ENCODE data around the gene TMEM212. TPM values are rescaled to one million over a fixed set of nuclear protein-coding genes. Genes with fewer than 3 reads are reported as not detected.

TMEM212 gene
- total RNA-seq, 4 donors from 2014 or later: not detected

GRCh38 chr3:171883893-171884279, 40.7 kb downstream of the TMEM212 start:
- H3K4me3 ChIP-seq: no peak overlapping the region
- WGBS: 74% methylated on average over 6 of the region's 6 CpGs
- DNase-seq (ENCODE audit: extremely low spot score): no peak
- no peaks in the 10 kb centered on the region for H3K27me3 ChIP-seq
- no peak for TF ChIP-seq EP300 (IDR thresholded peaks at IDR 0.05)
- no peak for TF ChIP-seq POLR2AphosphoS5 (IDR thresholded peaks at IDR 0.05)
- no peak for TF ChIP-seq CTCF (IDR thresholded peaks at IDR 0.05)
- TF ChIP-seq POLR2A (IDR thresholded peaks at IDR 0.05; ENCODE audit: low read depth): no peak
- peaks cover 0 to 9% (median 7%) of the 10 kb centered on the region in 4 donors for H3K4me1 ChIP-seq
- H3K36me3 ChIP-seq: no peaks in the 10 kb centered on the region
- H3K27ac ChIP-seq (replicated peaks in 1 of 4): no peak overlapping the region
- no peaks in the 10 kb centered on the region for H3K9me3 ChIP-seq
- intact Hi-C loops (cut with DNase I): no loop called here

GRCh38 chr3:171888466-171888865, 45.3 kb downstream of the TMEM212 start:
- Histone ChIP-seq H3K27me3 (no peaks in the 10 kb centered on the region), H3K4me3 (no peak overlapping the region), H3K9me3 (no peaks in the 10 kb centered on the region), H3K4me1 (no peaks in the 10 kb centered on the region), H3K36me3 (no peaks in the 10 kb centered on the region), H3K27ac (replicated peaks in 1 of 4) (no peak overlapping the region)
- intact Hi-C loops (cut with DNase I): no loop called here
- WGBS: 94% methylated on average over 2 of the region's 2 CpGs
- DNase-seq (ENCODE audit: extremely low spot score): no peak
- TF ChIP-seq POLR2AphosphoS5 (IDR thresholded peaks at IDR 0.05) (no peak), EP300 (IDR thresholded peaks at IDR 0.05) (no peak), CTCF (IDR thresholded peaks at IDR 0.05) (no peak), POLR2A (IDR thresholded peaks at IDR 0.05; ENCODE audit: low read depth) (no peak)

GRCh38 chr3:171890398-171890797, 47.2 kb downstream of the TMEM212 start:
- Histone ChIP-seq H3K27me3 (no peaks in the 10 kb centered on the region), H3K4me1 (no peaks in the 10 kb centered on the region), H3K36me3 (no peaks in the 10 kb centered on the region), H3K9me3 (no peaks in the 10 kb centered on the region), H3K4me3 (no peak overlapping the region), H3K27ac (replicated peaks in 1 of 4) (no peak overlapping the region)
- intact Hi-C loops (cut with DNase I): no loop called here
- whole genome bisulfite sequencing: 93% methylated on average over 2 of the region's 2 CpGs
- no peak for DNase-seq (ENCODE audit: extremely low spot score)
- TF ChIP-seq POLR2A (IDR thresholded peaks at IDR 0.05; ENCODE audit: low read depth) (no peak), CTCF (IDR thresholded peaks at IDR 0.05) (no peak), EP300 (IDR thresholded peaks at IDR 0.05) (no peak), POLR2AphosphoS5 (IDR thresholded peaks at IDR 0.05) (no peak)

- intact Hi-C loops (cut with DNase I): no loop called here
- Histone ChIP-seq H3K36me3 (no peaks in the 10 kb centered on the region), H3K27ac (replicated peaks in 1 of 4) (no peak overlapping the region), H3K4me1 (no peaks in the 10 kb centered on the region), H3K27me3 (no peaks in the 10 kb centered on the region), H3K4me3 (no peak overlapping the region), H3K9me3 (no peaks in the 10 kb centered on the region)
- TF ChIP-seq EP300 (IDR thresholded peaks at IDR 0.05) (no peak), POLR2AphosphoS5 (IDR thresholded peaks at IDR 0.05) (no peak), POLR2A (IDR thresholded peaks at IDR 0.05; ENCODE audit: low read depth) (no peak)
- DNase-seq (ENCODE audit: extremely low spot score): no peak
Measured at GRCh38 chr3:171892457-171892856, 49.3 kb downstream of the TMEM212 start.

GRCh38 chr3:171895291-171895690, 52.1 kb downstream of the TMEM212 start:
- intact Hi-C loops (cut with DNase I): no loop called here
- no peaks in the 10 kb centered on the region for H3K36me3 ChIP-seq
- H3K9me3 ChIP-seq: no peaks in the 10 kb centered on the region
- no peak overlapping the region for H3K27ac ChIP-seq (replicated peaks in 1 of 4)
- no peaks in the 10 kb centered on the region for H3K4me1 ChIP-seq
- TF ChIP-seq EP300 (IDR thresholded peaks at IDR 0.05) (no peak), POLR2AphosphoS5 (IDR thresholded peaks at IDR 0.05) (no peak), CTCF (IDR thresholded peaks at IDR 0.05) (no peak)
- no peak overlapping the region for H3K4me3 ChIP-seq
- DNase-seq (ENCODE audit: extremely low spot score): no peak
- H3K27me3 ChIP-seq: no peaks in the 10 kb centered on the region
